Stimulated activated CD4-positive, alpha-beta T cell treated with anti-CD3 and anti-CD28 coated beads, TNF-alpha, amount 100 ng/mL, for 48 hours (primary cell): ENCODE measurements around the gene ZNF343.
A peak's percentile ranks its signal among the peaks of the same experiment; 100 is the strongest.

ENCODE experiments used
- DNase-seq, 3 donors: peaks; one replicate each; pipeline ENCODE4 v3.0.0-alpha.2; 2020; ENCODE audit warnings: low read depth in 3 of 3

The ZNF343 gene

GRCh38 chr20:2473516-2473915 is 35.2 kb downstream of the ZNF343 start:
- no peak for DNase-seq

DNA sequence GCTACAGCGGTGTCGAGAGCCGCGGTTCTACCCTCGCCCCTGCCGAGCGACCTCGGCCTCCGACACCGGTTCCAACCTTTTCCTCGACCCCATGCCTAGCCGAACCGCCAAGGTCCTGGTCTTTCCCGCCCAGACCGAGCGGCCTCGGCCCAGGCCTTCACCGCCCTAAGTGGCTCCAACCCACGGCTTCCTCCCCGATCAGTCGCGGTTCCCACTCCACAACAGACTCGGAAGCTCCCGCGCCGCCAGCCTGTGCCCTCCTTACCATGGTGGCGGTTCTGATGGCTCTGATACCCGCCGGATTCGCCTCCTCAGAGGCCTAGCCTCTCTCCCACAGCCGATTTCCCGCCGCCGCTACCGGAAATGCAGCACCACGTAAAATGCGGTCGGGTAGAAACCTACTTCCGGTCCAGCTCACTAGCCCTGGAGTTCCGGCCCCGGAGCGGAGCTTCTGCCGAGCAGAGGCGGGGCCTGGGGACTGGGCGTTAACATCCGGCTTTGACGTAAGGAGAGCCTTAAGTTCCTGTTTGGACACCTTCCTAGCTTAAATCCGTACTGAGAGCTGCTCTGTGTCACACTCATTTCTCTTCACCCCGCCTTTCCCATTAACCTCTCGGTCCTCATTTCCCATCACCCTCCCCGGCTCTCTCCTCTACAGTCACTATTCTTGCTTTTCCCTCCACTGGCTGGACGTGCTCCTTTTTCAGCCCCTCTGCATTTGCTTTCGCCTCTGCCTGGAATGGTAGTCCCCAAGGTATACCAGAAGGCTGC is 38.1 kb downstream of the ZNF343 start, which contains the start of gene SNRPB:
SNRPB (minus strand) TSS at position 367 of the 771 bp plus-strand sequence; CDS start at position 268, 99 bp downstream.
- DNase-seq, result peak; percentile 93 to 96 (median 93)

GRCh38 chr20:2469991-2470422 is 38.7 kb downstream of the ZNF343 start:
- DNase-seq, result peak; percentile 20 to 48 (median 47)

DNA sequence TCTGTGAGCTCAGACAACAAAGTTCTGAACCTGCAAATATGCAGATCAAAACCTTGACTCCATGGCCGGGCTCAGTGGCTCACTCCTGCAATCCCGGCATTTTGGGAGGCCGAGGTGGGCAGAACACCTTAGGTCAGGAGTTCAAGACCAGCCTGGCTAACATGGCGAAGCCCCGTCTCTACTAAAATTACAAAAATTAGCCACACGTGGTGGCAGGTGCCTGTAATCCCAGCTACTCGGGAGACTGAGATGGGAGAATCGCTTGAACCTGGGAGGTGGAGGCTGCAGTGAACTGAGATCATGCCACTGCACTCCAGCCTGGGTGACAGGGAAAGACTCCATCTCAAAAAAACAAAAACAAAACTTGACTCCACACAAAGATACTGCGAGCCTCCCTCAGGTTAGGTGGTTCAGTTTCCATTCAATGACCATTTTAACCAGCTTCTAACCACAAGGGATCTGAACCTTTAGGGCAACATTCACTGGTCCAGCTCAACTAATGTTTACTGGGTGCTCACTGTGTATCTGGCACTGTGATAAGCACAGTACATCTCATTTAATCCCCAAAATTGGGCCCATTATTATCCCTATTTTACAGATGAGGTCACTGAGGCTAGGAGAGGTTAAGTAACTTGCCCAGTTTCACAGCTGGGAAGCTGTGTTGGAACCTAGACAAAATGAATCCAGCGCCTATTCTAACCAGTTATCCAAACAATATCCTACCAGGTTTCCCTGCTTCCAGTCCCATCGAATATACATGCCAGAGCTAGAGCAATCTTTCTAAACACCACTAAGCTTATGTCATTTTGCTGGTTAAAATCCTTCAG is 39.9 kb downstream of the ZNF343 start:
- DNase-seq, result no peak

DNA sequence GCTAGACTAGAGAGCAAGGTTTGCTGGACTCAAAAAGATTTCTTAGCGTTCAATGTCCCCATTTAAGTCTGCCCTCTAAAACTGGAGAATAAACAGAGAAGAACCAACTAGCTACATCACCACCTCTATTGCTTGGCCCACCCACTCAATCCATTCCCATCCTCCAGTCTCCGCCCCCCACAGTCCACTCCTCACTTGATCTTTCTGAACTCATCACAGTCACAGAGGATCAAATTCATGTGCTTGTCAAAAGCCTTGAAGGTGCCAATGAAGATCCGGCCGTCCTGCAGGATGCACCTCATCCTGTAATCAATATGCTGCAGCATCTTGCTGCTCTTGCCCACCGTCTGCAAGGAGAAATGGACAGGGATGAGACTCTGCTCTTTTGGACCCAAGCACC is 41.3 kb downstream of the ZNF343 start:
- DNase-seq, result no peak

GRCh38 chr20:2465100-2465499 is 43.6 kb downstream of the ZNF343 start:
- no peak for DNase-seq

DNA sequence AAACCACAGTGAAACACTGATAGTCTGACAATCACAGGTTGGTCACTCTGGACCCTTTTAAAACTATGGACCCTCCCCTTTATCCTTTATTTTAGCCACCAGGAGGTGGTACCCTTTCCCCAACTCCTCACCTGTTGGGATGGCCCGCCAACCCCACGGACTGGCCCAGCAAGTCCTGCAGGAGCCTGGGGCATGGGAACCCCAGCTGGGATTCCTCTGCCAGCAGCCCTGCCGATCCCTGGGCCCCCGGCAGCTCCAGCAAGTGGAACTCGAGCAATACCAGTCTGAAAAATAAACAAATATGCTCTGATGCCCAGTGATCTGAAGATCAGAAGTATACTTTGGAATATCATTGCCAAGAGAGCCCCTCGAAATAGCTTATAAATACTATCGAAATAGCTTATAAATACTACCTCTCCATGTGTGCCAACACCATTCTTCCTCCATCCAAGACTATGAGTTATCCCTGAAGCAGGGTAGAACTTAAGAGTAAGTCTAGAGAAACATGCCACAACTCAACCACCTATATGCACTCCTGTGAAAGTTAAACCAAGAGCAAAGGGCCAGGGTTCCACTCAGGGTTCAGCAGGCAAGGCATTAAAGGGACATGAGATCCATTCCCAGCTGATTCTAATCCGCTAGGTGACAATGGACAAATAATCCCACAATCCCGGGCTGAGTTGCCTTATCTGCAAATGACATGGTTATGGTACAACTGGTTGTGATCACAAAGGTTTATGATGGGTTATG is 44.9 kb downstream of the ZNF343 start:
- no peak for DNase-seq

DNA sequence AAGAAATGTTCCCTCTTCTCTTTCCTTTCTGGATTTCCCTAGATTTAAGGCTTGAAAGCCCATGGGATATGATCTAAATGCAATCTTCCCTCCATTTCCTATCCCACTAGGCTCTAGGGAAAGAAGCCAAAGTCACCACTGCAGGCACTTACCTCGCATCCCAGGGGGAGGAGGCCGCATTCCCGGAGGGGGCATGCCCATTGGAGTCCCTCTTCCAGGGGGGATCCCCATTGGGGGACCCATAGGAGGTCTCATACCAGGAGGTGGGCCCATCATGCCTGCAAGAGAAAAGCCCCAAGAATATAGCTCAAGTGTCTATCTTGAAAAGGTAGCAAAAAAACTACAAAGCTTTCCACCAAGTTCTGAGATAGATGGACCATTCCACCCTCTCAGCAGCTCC is 46.2 kb downstream of the ZNF343 start:
- DNase-seq, result no peak

DNA sequence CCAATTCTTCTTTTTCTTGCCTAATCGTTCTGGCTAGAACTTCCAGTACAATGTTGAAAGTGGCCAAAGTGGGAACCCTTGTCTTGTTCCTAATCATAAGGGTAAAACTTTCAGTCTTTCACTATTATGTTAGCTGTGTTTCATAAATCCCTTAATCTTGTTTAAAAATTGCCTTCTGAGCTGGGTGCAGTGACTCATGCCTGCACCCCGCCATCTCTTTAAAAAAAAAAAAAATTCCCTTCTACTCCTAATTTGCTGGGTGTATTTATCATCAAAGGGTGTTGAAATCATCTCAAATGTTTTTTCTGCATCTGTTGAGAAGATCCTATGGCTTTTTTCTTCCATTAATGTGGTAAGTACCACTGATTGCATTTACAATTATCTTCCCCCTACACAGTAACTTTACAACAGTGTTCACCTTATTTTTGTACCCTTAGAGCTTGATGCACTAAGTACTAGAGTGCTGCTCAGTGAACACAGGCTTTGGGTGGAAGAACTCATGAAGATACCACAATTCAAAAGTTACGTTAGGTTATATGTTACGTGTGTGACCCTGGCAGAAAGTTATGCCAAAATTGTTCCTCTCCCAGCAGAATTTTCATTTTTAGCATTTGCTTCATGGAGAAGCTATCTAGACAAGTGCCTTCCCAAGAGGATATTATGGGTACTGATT is 47.8 kb downstream of the ZNF343 start:
- no peak for DNase-seq

DNA sequence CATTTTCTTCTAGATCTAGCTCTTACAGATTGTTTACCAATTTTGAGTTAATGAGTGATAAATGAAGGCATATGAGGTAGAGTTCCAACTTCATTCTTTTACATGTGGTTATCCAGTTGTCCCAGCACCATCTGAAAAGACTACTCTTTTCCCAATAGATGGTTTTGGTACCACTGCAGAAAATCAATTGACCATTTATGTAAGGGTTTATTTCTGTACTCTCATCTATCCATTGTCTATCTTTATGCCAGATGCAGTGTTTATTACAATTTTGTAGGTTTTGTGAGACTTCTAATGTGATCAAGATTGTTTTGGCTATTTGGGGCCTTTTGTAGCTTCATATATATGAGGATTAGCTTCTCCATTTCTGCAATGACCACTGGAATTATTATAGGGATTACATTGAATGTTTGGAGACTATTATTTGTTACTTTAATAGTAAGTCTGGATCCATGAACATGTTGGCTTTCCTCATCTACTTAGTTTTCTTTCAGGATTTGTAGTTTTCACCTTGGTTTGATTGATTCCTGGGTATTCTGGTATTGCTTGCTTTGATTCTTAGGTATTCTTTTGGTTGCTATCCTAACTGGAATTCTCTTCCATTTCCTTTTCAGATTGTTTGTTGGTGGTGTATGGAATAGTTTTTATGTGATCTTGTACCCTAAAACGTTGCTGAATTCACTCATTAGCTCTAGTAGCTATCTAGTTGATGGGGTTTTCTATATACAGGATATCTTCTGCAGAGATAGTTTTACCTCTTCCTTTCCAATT is 48.5 kb downstream of the ZNF343 start:
- no peak for DNase-seq

DNA sequence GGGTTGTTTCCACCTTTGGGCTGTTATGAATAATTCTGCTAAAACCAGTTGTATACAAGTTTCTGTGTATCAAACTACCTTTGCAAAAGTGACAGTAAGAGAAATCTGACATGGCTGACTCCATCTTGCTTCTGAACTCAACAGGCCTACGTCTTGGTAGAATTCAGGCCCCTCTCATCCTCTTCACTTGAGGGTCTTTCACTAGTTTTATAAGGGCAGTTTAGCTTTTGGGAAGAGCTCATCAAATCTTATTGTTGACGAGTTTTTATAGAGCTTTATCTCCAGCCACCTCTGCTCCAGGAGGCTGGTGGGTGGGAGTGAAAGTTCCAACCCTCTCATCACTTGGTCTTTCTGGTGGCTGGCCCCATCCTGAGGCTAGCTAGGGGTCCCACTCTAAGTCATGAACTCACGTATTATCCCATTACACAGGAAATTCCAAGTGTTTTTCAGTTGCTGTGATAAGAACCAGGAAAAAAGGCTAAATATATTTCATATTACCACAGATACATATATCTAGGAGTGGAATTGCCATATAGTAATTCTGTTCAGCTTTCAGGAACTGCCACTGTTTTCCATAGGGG is 49.7 kb downstream of the ZNF343 start:
- no peak for DNase-seq

DNA sequence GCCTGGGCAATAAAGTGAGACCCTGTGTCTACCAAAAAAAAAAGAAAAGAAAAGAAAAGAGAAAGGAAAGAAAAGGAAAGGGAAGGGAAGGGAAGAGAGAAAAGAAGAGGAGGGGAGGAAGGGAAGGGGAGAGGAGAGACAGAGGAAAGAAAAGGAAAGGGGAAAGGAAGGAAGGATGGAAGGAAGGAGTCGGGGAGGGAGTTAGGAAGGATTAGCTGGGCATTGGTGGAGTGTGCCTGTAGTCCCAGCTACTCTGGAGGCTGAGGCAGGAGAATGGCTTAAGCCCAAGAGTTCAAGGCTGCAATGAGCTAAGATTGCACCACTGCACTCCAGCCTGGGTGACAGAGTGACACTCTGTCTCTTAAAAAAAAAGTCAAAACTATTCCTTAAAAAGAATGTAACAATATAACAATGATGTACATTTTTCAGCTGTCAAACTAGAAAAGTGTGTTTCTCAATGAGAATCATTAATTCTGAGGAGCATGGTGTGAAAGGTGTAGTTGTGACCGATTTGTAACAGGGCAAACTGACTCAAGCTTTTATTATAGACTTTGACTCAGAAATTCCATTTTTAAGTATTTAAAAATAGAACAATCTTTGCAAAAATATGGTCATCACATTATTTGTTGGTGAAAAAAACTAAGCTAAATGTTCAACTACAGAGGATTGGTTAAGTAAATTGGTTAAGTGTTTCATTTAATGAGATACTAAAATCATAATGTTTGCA is 52.8 kb downstream of the ZNF343 start:
- DNase-seq, result no peak

- DNase-seq, result no peak
These were observed 54.9 kb downstream of the ZNF343 start for GRCh38 chr20:2453792-2454191.

- DNase-seq, result peak; percentile 52 to 75 (median 66)
These were observed 56.6 kb downstream of the ZNF343 start for GRCh38 chr20:2451939-2452732.

DNA sequence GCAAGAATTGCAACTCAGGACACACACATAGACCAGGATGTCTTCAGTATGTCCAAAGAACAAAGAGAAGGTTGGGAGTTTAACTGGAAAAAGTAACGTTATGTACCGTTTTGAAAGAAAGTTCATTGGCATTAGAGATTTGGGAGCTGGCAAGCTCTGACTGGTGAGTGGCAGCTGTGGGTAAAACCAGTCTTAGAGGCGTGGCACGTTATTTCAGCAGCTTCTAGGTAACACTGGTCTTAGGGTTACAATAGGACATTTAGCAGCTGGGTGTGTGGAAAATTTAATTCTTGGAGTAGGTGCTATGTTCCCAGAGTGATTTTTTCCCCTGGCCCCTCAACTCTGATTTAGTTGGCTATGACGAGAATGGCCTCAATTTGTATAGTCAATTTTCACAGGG is 57.3 kb downstream of the ZNF343 start:
- DNase-seq, result no peak

GRCh38 chr20:2449386-2449785 is 59.3 kb downstream of the ZNF343 start:
- no peak for DNase-seq

GRCh38 chr20:2446845-2447244 is 61.9 kb downstream of the ZNF343 start:
- no peak for DNase-seq
